HG02642 (cell line): ENCODE results near the gene AFF3.

Experiments used
- ATAC-seq: cut with Tn5 transposase; IDR thresholded peaks from one replicate; pipeline ENCODE4 v1.9.1; 2021; ENCODE audit warnings: mild to moderate bottlenecking; ENCODE audit not compliant: unreplicated experiment, poor library complexity

AFF3 gene

GRCh38 chr2:100050685-100051084, 91.7 kb downstream of the AFF3 start:
- no peak for ATAC-seq

- no peak for ATAC-seq
Measured at GRCh38 chr2:100046961-100047947, 95.1 kb downstream of the AFF3 start.

GRCh38 chr2:100045000-100045399, 97.4 kb downstream of the AFF3 start:
- ATAC-seq: no peak

GRCh38 chr2:100043891-100044255, 98.5 kb downstream of the AFF3 start:
- ATAC-seq: no peak

GRCh38 chr2:100043081-100043890, 99.1 kb downstream of the AFF3 start:
- ATAC-seq: no peak

GRCh38 chr2:100042562-100042961, 99.8 kb downstream of the AFF3 start:
- no peak for ATAC-seq

- no peak for ATAC-seq
Measured at GRCh38 chr2:100041946-100042345, 100.4 kb downstream of the AFF3 start.

GRCh38 chr2:100041385-100041784, 101.0 kb downstream of the AFF3 start:
- ATAC-seq: no peak

- no peak for ATAC-seq
Measured at GRCh38 chr2:100040906-100041305, 101.5 kb downstream of the AFF3 start.

GRCh38 chr2:100039291-100039980, 103.0 kb downstream of the AFF3 start:
- ATAC-seq: no peak

GRCh38 chr2:100038011-100038410, 104.4 kb downstream of the AFF3 start:
- ATAC-seq: no peak

GRCh38 chr2:100036793-100037192, 105.6 kb downstream of the AFF3 start:
- no peak for ATAC-seq

- no peak for ATAC-seq
Measured at GRCh38 chr2:100036026-100036425, 106.4 kb downstream of the AFF3 start.

- no peak for ATAC-seq
Measured at GRCh38 chr2:100034431-100034830, 108.0 kb downstream of the AFF3 start.

GRCh38 chr2:100033976-100034375, 108.4 kb downstream of the AFF3 start:
- ATAC-seq: no peak

GRCh38 chr2:100031604-100032003, 110.8 kb downstream of the AFF3 start:
- no peak for ATAC-seq

GRCh38 chr2:100029460-100029859, 112.9 kb downstream of the AFF3 start:
- ATAC-seq: no peak

- no peak for ATAC-seq
Measured at GRCh38 chr2:100021791-100022340, 120.5 kb downstream of the AFF3 start.

GRCh38 chr2:100019499-100019898, 122.9 kb downstream of the AFF3 start:
- no peak for ATAC-seq
